ENCODE measurements around the gene SETD7.

DNA sequence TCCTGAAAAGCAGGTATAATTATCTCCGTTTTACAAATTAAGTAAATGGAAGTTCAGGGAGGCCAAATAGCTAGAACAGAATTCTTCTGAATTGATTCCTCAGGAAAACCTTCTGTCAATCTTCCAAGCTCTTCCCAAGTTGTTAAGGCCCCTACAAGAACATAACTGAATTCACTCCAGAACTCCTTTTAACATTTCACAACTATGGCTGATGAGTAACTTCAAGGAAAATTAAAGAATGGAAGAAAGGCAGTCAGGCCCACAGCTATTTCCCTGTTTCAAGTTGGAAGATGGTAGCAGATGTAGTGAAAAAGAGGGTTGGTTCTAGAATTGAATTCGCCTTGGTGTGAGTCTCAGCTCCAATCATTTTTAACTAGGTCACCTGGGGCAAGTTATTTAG is 15.9 kb downstream of the SETD7 start:
- TF ChIP-seq, protein P1, sequence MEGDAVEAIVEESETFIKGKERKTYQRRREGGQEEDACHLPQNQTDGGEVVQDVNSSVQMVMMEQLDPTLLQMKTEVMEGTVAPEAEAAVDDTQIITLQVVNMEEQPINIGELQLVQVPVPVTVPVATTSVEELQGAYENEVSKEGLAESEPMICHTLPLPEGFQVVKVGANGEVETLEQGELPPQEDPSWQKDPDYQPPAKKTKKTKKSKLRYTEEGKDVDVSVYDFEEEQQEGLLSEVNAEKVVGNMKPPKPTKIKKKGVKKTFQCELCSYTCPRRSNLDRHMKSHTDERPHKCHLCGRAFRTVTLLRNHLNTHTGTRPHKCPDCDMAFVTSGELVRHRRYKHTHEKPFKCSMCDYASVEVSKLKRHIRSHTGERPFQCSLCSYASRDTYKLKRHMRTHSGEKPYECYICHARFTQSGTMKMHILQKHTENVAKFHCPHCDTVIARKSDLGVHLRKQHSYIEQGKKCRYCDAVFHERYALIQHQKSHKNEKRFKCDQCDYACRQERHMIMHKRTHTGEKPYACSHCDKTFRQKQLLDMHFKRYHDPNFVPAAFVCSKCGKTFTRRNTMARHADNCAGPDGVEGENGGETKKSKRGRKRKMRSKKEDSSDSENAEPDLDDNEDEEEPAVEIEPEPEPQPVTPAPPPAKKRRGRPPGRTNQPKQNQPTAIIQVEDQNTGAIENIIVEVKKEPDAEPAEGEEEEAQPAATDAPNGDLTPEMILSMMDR (IDR thresholded peaks at IDR 0.05; ENCODE audit: low read length) = no peak
- TF ChIP-seq EZH2 (IDR thresholded peaks at IDR 0.05; ENCODE audit: borderline replicate concordance, low read length) = no peak

Data from OCI-LY1 (cell line).